Esophagus squamous epithelium (tissue), 5 donors: Measurements from ENCODE around the gene PF4V1. TPM values are rescaled to one million over a fixed set of nuclear protein-coding genes. Genes with fewer than 3 reads are reported as not detected.

Source experiments
- DNase-seq: peaks from one replicate; lab custom pipeline; 2025; lab: John Stamatoyannopoulos, UW
- H3K27ac ChIP-seq, 4 donors: fragments of 200-600 bp; sonication (generic); one replicate each; pipeline ENCODE4 v1.5.1; 2016 to 2019; ENCODE audit warnings: mild to moderate bottlenecking in 1 of 4
- H3K27me3 ChIP-seq, 4 donors: fragments of 200-600 bp; sonication (generic); 1 replicate in 3 of 4; 2 replicates in 1 of 4; pipeline versions ENCODE4 v1.5.1 to v1.6.0; 2017 to 2021; ENCODE audit warnings: antibody characterized with exemption in 1 of 4
- H3K36me3 ChIP-seq, 3 donors: fragments of 200-600 bp; sonication (generic); one replicate each; pipeline ENCODE4 v1.5.1; 2016 to 2019
- H3K4me1 ChIP-seq, 3 donors: fragments of 200-600 bp; sonication (generic); one replicate each; pipeline ENCODE4 v1.5.1; 2017 to 2019
- H3K4me3 ChIP-seq, 4 donors: fragments of 200-600 bp; sonication (generic); 1 replicate in 3 of 4; 2 replicates in 1 of 4; pipeline ENCODE4 v1.5.1; 2016 to 2019; ENCODE audit warnings: mild to moderate bottlenecking in 2 of 4, moderate library complexity in 1 of 4
- H3K9me3 ChIP-seq, 3 donors: fragments of 200-600 bp; sonication (generic); one replicate each; pipeline ENCODE4 v1.5.1; 2016 to 2019
- POLR2A ChIP-seq, 4 donors: fragments of 450-650 bp; IDR thresholded peaks; one replicate each; pipeline ENCODE4 v1.6.1; 2017; ENCODE audit warnings: antibody characterized with exemption in 4 of 4, mild to moderate bottlenecking in 4 of 4, moderate library complexity in 3 of 4
- WGBS, 2 donors: methylation state at CpG; one replicate each; pipeline ENCODE4 v1.1.5; 2018; 5-methylcytosine and 5-hydroxymethylcytosine counted together
- intact Hi-C: fragments of 100-400 bp; cut with DNase I; formaldehyde crosslinking; loops from one replicate; pipeline ENCODE4 v1.15.0; 2022
- total RNA-seq, 4 donors: library from RNA; depleted of rRNA; stranded (reverse); fragments of >200 nt; gene quantifications; one replicate each; pipeline ENCODE4 v1.1.0, GENCODE V29; 2016
- TF ChIP-seq, protein P1 (sequence below), 6 experiments: fragments of 450-650 bp in 4 of 6; fragments of 200-600 bp in 2 of 6; sonication (generic) in 2 of 6; IDR thresholded peaks; one replicate each; pipeline ENCODE4 v1.5.1; 2016 to 2019; ENCODE audit warnings: antibody characterized with exemption in 6 of 6, mild to moderate bottlenecking in 4 of 6, moderate library complexity in 4 of 6
- donor health status: DM: yes; HTN: yes; CAD: no.

Gene PF4V1
- total RNA-seq, 4 donors from 2014 or later, result not detected

DNA sequence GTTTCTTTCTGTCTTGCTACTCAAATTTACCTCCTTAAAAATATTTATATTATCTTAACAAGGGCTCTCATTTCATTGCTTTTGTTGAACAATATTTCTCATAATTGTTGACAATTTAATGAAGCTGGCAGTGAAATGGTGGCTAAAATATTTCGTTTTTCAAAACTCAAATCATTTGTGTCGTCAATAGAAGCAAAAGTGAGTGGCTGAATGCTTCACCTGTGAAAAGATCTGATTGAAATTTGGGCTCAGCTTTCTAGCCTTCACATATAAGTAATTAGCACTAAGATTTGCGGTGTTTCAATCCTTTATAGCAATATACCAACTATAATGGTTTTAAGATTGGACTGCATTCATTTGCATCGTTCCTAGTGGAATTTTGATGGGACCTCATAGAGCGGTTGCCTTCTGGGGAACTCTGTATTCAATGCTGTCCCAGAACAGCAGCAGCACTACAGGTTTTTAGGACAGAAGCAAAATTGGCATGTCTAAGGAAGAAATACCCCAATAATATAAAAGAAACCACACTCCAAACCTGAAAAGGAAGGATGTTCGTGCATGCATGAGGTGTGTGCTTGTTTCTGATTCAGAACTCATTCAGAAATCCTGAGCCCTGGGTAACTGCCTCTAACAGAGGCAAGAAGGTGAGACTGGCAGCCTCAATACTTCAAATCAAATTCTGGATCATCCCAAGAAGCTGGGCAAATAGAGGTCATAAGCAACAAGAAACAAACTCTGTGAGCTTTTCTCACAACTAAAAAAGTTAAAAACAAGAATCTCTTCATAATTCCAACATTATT is 18.6 kb downstream of the PF4V1 start:
- intact Hi-C loops, result no loop called here
- Histone ChIP-seq H3K36me3 (no peaks in the 10 kb centered on the region), H3K27me3 (peaks cover 0 to 18% (median 0%) of the 10 kb centered on the region in 4 donors), H3K4me3 (peak overlapping the region in 1 of 4 donors; percentile 72), H3K27ac (no peak overlapping the region), H3K4me1 (peaks cover 0 to 24% (median 12%) of the 10 kb centered on the region in 3 donors), H3K9me3 (no peaks in the 10 kb centered on the region)
- TF ChIP-seq POLR2A (IDR thresholded peaks at IDR 0.05), result no peak
- TF ChIP-seq, protein P1, sequence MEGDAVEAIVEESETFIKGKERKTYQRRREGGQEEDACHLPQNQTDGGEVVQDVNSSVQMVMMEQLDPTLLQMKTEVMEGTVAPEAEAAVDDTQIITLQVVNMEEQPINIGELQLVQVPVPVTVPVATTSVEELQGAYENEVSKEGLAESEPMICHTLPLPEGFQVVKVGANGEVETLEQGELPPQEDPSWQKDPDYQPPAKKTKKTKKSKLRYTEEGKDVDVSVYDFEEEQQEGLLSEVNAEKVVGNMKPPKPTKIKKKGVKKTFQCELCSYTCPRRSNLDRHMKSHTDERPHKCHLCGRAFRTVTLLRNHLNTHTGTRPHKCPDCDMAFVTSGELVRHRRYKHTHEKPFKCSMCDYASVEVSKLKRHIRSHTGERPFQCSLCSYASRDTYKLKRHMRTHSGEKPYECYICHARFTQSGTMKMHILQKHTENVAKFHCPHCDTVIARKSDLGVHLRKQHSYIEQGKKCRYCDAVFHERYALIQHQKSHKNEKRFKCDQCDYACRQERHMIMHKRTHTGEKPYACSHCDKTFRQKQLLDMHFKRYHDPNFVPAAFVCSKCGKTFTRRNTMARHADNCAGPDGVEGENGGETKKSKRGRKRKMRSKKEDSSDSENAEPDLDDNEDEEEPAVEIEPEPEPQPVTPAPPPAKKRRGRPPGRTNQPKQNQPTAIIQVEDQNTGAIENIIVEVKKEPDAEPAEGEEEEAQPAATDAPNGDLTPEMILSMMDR (IDR thresholded peaks at IDR 0.05), result no peak
- no peak for DNase-seq
- WGBS, 2 donors, result 82 to 84% methylated on average over 6 of the region's 6 CpGs

DNA sequence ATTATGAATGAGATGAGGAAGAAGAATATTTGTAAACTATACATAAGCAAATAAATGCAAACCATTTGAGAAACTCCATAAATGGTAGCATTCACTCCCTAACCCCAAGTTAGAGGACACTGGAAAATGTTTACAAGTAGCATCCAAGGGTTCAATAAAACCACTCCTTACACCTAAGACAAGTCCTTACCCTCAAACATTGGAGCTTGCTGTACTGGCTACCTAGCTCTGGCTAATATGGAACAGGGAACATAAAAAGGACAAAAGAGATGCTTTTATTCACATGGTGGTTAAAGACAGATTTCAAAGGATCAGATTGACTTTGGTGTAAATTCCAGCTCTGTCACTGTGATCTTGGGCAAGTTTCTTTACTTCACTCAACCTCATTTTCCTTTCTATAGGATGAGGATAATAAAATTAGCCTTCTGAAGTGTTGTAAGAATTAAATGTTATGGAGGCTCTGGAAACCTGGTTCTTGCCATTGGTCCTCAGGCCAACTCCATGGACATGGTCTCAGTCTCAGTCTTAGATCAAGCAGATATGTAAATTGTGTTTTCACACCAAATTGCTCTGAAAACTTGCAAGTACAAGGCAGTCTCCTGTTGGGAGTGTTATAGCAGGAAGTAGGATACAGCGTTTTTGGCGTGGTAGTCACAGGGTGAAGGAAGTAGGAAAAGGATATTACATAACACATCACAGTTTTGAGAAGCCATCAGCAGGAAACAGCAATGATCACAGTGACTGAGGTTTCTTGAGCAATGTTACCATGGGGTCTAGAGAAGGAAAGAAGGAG is 19.4 kb downstream of the PF4V1 start:
- no peak for DNase-seq
- no peaks in the 10 kb centered on the region for H3K9me3 ChIP-seq
- H3K27ac ChIP-seq, result no peak overlapping the region
- WGBS, 2 donors, result 40 to 58% methylated on average over 2 of the region's 2 CpGs
- no peak overlapping the region for H3K4me3 ChIP-seq
- TF ChIP-seq POLR2A (IDR thresholded peaks at IDR 0.05), result no peak
- TF ChIP-seq, protein P1 (IDR thresholded peaks at IDR 0.05), result no peak
- intact Hi-C loops, result no loop called here
- H3K27me3 ChIP-seq, result peaks cover 0 to 18% (median 0%) of the 10 kb centered on the region in 4 donors
- no peaks in the 10 kb centered on the region for H3K36me3 ChIP-seq
- H3K4me1 ChIP-seq, result peaks cover 0 to 24% (median 12%) of the 10 kb centered on the region in 3 donors

DNA sequence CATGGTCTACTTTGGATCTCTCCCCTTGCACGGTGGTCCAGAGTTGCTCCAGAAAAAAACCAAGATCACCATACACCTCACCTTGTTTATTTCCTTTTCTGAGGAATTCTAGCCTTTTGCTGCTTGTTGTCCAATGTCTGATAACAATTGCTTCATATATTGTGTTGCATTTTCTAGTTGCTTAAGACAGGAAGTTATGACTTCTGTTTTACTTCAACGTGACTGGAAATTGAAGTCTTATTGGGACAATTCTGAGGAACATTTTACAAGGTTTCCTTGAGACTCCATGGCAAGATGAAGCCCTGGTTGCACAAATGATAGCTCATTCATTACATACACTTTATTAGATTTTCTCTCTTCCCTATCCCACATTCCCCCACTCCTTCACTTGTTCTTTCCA is 21.3 kb downstream of the PF4V1 start:
- H3K36me3 ChIP-seq, result no peaks in the 10 kb centered on the region
- intact Hi-C loops, result no loop called here
- no peak for DNase-seq
- no peak for TF ChIP-seq POLR2A (IDR thresholded peaks at IDR 0.05)
- TF ChIP-seq, protein P1 (IDR thresholded peaks at IDR 0.05), result no peak
- H3K4me3 ChIP-seq, result no peak overlapping the region
- H3K27ac ChIP-seq, result no peak overlapping the region
- peaks cover 0 to 10% (median 5%) of the 10 kb centered on the region in 3 donors for H3K4me1 ChIP-seq
- 61 to 85% methylated on average over 2 of the region's 2 CpGs for WGBS, 2 donors
- H3K27me3 ChIP-seq, result peaks cover 0 to 14% (median 0%) of the 10 kb centered on the region in 4 donors
- no peaks in the 10 kb centered on the region for H3K9me3 ChIP-seq

DNA sequence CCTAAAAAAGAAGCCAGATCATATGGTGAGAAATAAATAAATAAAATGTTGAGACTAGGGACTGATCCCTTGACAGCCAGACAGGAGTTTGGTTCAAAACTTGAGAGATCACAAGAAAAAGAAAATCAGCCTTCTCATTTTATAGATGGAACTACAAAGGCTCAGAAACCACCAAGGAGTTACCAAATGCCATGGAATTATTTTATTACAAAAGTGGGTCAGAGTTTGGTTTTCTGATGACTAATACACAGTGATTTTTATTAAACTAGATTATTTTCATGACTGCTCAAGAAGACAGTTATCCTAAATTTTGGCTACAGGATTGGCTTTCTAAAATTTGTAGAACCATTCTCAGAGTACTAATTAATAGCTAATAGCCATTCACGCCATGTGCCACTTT is 22.3 kb downstream of the PF4V1 start:
- no peaks in the 10 kb centered on the region for H3K4me1 ChIP-seq
- H3K27ac ChIP-seq, result no peak overlapping the region
- no peak for DNase-seq
- no peak overlapping the region for H3K4me3 ChIP-seq
- intact Hi-C loops, result no loop called here
- no peaks in the 10 kb centered on the region for H3K36me3 ChIP-seq
- H3K27me3 ChIP-seq, result peaks cover 0 to 5% (median 0%) of the 10 kb centered on the region in 4 donors
- H3K9me3 ChIP-seq, result no peaks in the 10 kb centered on the region
- 75 to 81% methylated on average over 1 of the region's 1 CpG for WGBS, 2 donors
- TF ChIP-seq, protein P1 (IDR thresholded peaks at IDR 0.05), result no peak

DNA sequence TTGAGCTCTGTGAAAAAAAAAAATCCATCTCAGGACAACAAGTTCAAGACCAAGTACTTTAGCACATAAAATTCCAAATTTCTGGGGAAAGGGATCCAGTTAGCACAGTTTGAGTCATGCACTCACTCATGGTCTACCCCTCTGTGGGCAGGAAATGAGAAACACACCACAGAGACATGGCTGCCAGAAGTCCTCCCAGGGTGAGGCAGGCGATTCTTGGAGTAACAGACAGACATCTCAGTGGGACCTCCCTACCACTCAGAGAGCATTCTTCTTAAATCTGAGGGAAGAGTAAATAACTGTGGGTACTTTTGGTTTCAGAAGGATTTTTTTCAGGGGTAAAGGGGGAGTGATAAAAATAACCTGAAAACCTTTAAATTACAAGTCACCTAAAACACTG is 30.2 kb downstream of the PF4V1 start:
- no peak for DNase-seq
- intact Hi-C loops, result no loop called here
- no peaks in the 10 kb centered on the region for H3K4me1 ChIP-seq
- no peaks in the 10 kb centered on the region for H3K9me3 ChIP-seq
- H3K27ac ChIP-seq, result no peak overlapping the region
- WGBS, 2 donors, result 43 to 56% methylated on average over 1 of the region's 1 CpG
- H3K4me3 ChIP-seq, result no peak overlapping the region
- peaks cover 0 to 24% (median 2%) of the 10 kb centered on the region in 4 donors for H3K27me3 ChIP-seq
- TF ChIP-seq POLR2A (IDR thresholded peaks at IDR 0.05), result no peak
- H3K36me3 ChIP-seq, result no peaks in the 10 kb centered on the region
